ENCODE results near the gene ZBTB5.

ZBTB5 gene

DNA sequence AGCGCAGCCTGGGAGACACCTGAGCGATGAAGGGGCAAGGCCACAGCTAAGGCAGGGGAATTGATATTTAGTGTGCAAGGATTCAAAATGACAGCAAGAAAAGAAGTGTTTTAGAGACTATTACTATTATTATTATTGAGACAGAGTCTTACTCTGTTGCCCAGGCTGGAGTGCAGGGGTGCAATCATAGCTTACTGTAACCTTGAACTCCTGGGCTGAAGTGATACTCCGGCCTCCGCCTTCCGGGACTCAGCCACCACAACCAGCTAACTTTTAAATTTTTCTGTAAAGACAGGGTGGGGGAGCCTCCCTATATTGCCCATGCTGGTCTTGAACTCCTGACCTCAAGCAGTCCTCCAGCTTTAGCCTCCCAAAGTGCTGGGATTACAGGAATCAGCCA, 46.0 kb downstream of the ZBTB5 start:
- H3K4me3 ChIP-seq (ENCODE audit: low read depth, low read length), result no peak overlapping the region
- TF ChIP-seq, protein P1, sequence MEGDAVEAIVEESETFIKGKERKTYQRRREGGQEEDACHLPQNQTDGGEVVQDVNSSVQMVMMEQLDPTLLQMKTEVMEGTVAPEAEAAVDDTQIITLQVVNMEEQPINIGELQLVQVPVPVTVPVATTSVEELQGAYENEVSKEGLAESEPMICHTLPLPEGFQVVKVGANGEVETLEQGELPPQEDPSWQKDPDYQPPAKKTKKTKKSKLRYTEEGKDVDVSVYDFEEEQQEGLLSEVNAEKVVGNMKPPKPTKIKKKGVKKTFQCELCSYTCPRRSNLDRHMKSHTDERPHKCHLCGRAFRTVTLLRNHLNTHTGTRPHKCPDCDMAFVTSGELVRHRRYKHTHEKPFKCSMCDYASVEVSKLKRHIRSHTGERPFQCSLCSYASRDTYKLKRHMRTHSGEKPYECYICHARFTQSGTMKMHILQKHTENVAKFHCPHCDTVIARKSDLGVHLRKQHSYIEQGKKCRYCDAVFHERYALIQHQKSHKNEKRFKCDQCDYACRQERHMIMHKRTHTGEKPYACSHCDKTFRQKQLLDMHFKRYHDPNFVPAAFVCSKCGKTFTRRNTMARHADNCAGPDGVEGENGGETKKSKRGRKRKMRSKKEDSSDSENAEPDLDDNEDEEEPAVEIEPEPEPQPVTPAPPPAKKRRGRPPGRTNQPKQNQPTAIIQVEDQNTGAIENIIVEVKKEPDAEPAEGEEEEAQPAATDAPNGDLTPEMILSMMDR (IDR thresholded peaks at IDR 0.05; ENCODE audit: insufficient read depth, low read depth, low read length, missing control alignments), result no peak
- no peak for DNase-seq (ENCODE audit: low read depth)

DNA sequence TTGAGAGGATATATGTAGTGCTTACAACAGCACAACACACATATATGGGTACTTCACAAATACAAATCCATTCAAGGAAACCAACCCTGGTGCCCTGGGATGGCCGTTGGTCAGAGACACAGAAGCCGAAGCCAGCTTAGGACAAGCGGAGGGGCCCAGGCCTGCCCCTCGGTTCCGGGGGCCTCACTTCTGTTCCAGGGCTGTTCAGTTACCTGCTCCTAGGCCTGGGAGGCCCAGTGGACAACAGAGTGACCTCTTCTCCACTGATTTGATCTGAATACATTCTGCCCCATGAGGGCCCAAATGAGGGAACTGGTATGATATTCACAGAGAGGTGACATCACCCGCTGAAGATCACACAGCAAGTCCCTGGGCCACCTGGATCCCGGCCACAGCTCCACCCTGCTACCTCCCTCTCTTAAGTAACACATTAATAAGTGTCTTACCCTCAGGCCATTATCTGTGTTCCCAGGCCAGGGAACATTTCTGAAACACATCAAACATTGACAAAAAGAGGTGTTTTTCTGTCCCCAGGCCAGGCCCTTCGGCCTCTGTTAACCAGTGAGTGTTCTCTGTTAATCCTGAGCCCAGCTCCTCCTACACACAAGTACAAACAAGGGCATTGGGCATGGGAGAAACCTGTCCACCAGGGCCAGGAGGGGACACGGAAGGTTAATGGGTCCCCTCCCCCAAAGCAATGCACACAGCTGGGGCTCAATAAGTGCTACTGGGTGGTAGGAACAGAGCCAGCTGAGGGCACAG, 47.2 kb downstream of the ZBTB5 start:
- TF ChIP-seq, protein P1 (IDR thresholded peaks at IDR 0.05; ENCODE audit: insufficient read depth, low read depth, low read length, missing control alignments), result no peak
- H3K4me3 ChIP-seq (ENCODE audit: low read depth, low read length), result no peak overlapping the region
- no peak for DNase-seq (ENCODE audit: low read depth)

DNA sequence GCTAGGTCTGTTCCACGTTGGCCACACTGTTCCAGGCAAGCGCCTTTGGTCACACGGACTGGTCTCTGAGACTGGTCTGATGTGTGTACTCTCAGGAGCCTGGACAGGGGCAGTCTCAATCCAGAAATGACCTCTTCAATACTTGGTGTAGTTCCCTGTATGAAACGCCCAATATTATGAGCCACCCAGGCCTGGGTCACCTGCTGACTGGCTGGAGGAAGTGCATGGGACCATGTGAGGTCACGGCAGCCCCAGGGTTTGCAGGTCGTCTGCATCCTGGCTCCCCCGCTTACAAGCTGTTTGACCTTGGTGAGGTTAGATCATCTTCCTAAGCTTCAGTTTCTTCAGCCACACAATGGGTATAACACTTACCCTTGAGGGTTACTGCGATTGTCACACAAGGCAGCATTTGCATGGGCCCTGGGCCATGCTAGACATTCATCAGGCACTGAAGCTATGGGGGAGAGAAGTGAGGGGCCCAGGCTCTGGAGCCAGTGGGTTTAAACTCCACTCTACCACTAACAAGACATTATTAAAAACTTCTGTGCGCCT, 47.9 kb downstream of the ZBTB5 start:
- H3K4me3 ChIP-seq (ENCODE audit: low read depth, low read length), result no peak overlapping the region
- TF ChIP-seq, protein P1 (IDR thresholded peaks at IDR 0.05; ENCODE audit: insufficient read depth, low read depth, low read length, missing control alignments), result no peak
- DNase-seq (ENCODE audit: low read depth), result peak; percentile 41

DNA sequence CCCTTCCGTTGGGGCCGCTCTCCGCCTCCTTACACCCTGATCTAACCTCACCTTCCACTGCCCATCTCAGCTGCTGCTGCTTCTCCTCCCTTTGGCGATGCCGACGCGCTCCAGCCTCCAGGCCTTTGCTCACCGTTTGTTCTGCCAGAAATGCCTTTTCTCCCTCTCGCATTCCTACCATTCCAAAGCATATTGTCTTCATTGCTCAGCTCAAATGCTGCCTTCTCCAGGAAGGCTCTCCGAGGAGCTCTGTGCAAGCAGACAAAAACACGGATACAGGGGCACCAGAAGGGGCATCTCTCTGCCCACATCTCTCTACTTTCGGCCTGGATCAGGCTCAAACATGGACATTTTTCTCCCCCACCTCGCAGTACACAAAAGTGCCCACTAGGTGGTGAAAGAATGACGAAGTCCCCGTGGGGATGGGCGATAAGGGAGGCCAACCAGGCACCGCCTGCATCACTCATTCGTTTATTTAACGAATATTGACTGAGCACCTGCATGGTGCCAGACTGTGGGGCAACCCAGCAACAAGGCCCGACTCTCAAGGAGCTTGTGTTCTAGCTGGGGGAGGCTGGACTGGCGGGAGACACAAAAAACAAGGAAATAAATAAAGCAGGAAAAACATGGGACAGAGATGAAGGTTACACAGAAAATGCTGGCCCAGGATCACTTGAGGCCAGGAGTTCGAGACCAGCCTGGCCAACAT, 50.1 kb downstream of the ZBTB5 start:
- H3K4me3 ChIP-seq (ENCODE audit: low read depth, low read length), result no peak overlapping the region
- TF ChIP-seq, protein P1 (IDR thresholded peaks at IDR 0.05; ENCODE audit: insufficient read depth, low read depth, low read length, missing control alignments), result peak; percentile 76
- DNase-seq (ENCODE audit: low read depth), result peak; percentile 86

DNA sequence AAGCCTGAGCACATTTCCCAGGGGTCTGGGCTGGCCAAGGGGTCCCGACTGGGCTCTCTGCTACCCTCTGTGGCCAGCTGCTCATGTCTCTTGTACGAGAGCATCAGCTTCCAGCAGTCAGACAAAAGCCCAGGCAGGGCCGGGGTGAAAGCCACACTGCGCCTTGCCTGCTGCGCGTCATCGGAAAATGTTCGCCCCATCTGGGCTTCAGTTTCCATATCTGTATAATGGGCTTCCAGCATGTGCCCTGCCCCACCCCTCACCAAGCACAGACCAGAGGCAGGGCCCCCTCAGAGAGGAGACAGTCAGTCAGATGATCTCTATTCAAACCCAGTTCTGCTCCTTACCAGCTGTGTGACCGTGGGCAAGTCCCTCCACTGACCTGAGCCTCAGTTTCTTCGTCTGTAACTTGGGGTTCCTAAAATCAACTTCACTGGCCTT, 50.7 kb downstream of the ZBTB5 start:
- no peak overlapping the region for H3K4me3 ChIP-seq (ENCODE audit: low read depth, low read length)
- DNase-seq (ENCODE audit: low read depth), result no peak
- TF ChIP-seq, protein P1 (IDR thresholded peaks at IDR 0.05; ENCODE audit: insufficient read depth, low read depth, low read length, missing control alignments), result no peak

DNA sequence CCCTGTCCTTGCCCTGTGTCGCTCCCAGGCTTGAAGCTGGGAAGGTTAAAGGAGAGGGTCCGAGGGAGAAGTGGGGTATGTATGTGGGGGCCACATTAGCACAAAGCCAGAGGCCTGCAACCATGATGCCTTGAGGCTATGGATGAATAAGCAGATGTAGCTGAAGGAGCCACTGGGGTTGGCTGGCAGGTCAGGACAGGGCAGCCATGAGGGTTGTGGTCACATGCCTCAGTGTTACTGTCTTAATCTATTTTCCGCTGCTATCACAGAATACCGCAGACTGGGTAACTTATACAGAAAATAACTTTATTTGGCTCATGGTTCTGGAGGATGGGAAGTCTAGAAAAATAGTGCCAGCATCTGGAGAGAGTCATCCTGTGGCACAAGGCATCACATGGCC, 51.9 kb downstream of the ZBTB5 start:
- TF ChIP-seq, protein P1 (IDR thresholded peaks at IDR 0.05; ENCODE audit: insufficient read depth, low read depth, low read length, missing control alignments), result no peak
- no peak for DNase-seq (ENCODE audit: low read depth)
- no peak overlapping the region for H3K4me3 ChIP-seq (ENCODE audit: low read depth, low read length)
